Effector CD4-positive, alpha-beta T cell (primary cell): Measurements from ENCODE around the gene PROM2.

ENCODE experiments used
- DNase-seq: peaks from one replicate; pipeline ENCODE4 v3.0.0-alpha.2; 2020

PROM2 gene

GRCh38 chr2:95308426-95308990 lies 34.3 kb downstream of the PROM2 start:
- no peak for DNase-seq

GRCh38 chr2:95309599-95309998 lies 35.4 kb downstream of the PROM2 start:
- DNase-seq, result no peak

GRCh38 chr2:95310216-95310615 lies 36.0 kb downstream of the PROM2 start:
- no peak for DNase-seq

GRCh38 chr2:95310651-95311050 lies 36.4 kb downstream of the PROM2 start:
- DNase-seq, result no peak

- DNase-seq, result no peak
Observed at GRCh38 chr2:95311815-95312542, 37.7 kb downstream of the PROM2 start.

GRCh38 chr2:95312543-95313201 lies 38.4 kb downstream of the PROM2 start:
- no peak for DNase-seq

- no peak for DNase-seq
Observed at GRCh38 chr2:95313296-95314131, 39.3 kb downstream of the PROM2 start.

GRCh38 chr2:95314598-95314963 lies 40.3 kb downstream of the PROM2 start:
- no peak for DNase-seq

GRCh38 chr2:95314964-95315611 lies 40.8 kb downstream of the PROM2 start:
- no peak for DNase-seq

- DNase-seq, result no peak
Observed at GRCh38 chr2:95315801-95316411, 41.7 kb downstream of the PROM2 start.

GRCh38 chr2:95316466-95317122 lies 42.3 kb downstream of the PROM2 start:
- DNase-seq, result no peak

- no peak for DNase-seq
Observed at GRCh38 chr2:95317123-95317500, 42.9 kb downstream of the PROM2 start.

- no peak for DNase-seq
Observed at GRCh38 chr2:95317665-95318425, 43.6 kb downstream of the PROM2 start.

GRCh38 chr2:95318431-95319220 lies 44.4 kb downstream of the PROM2 start:
- no peak for DNase-seq

- no peak for DNase-seq
Observed at GRCh38 chr2:95319481-95320343, 45.5 kb downstream of the PROM2 start.

- no peak for DNase-seq
Observed at GRCh38 chr2:95320344-95320712, 46.1 kb downstream of the PROM2 start.

GRCh38 chr2:95320986-95321767 lies 46.9 kb downstream of the PROM2 start:
- no peak for DNase-seq
